NT2/D1 (cell line): ENCODE results near the gene GPR156.

Source experiments
- SUZ12 ChIP-seq: IDR thresholded peaks from 2 replicates; pipeline ENCODE4 v1.6.1; 2011; ENCODE audit not compliant: insufficient read length, insufficient read depth; ENCODE audit errors: extremely low read depth
- YY1 ChIP-seq: IDR thresholded peaks from 2 replicates; pipeline ENCODE4 v1.6.1; 2011; ENCODE audit not compliant: insufficient read length, insufficient read depth
- ZNF274 ChIP-seq: IDR thresholded peaks from 2 replicates; pipeline ENCODE4 v1.6.1; 2011; ENCODE audit warnings: mild to moderate bottlenecking, low read depth, low read length

DNA sequence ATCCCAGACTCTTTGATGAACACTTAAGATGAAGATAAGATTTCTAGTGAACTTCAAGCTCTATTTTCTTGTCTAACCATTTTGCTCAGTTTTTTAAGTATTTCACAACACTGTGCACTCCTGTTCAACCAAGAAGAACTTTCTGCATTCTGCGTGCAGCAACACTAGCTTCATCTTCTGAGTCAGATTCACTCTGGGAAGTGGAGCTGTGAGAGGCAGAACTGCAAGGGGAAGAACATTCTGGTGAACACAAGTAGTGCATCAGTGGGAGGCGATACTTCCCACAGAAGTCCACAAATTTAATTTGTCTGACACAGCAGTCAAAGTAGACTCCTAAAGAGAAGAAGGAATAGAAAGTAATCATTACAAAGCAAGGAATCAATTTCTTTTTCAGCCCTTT, 46.1 kb upstream of the GPR156 start:
- TF ChIP-seq ZNF274, result no peak
- TF ChIP-seq YY1, result no peak
- no peak for TF ChIP-seq SUZ12
